H1 (cell line): Measurements from ENCODE around the gene SERTAD2. TPM values are rescaled to one million over a fixed set of nuclear protein-coding genes. Genes with fewer than 3 reads are reported as not detected.

ENCODE experiments used
- CTCF ChIA-PET: fragments of 300-600 bp; sonication (Branson Sonifier 250); formaldehyde crosslinking; loops from one replicate; lab custom pipeline; 2021; ENCODE audit not compliant: partially characterized antibody; lab: Charles Lee
- POLR2A ChIA-PET: fragments of 300-600 bp; sonication (Branson Sonifier 250); formaldehyde crosslinking; loops from one replicate; lab custom pipeline; 2021; ENCODE audit warnings: inconsistent platforms; ENCODE audit not compliant: partially characterized antibody; lab: Charles Lee
- DNase-seq, 2 experiments: peaks; one replicate each; pipeline versions ENCODE4 v3.0.0 to v3.0.0-alpha.2; 2010 to 2022; ENCODE audit warnings: low spot score in 2 of 2, low read depth in 1 of 2, mixed read lengths in 1 of 2
- FAIRE-seq: peaks from 2 replicates; lab custom pipeline; 2011; peaks lifted over from hg19 to GRCh38; lab: Jason Lieb, UNC
- H2AFZ ChIP-seq: 2 replicates; pipeline ENCODE4 v1.8.1; 2012; ENCODE audit warnings: low read length, inconsistent platforms
- H2AK5ac ChIP-seq: 2 replicates; pipeline ENCODE4 v1.6.1; 2013; ENCODE audit warnings: low read depth, low read length
- H2BK120ac ChIP-seq: replicated peaks from 2 replicates; pipeline ENCODE3; 2013; ENCODE audit warnings: low read depth, low read length, inconsistent platforms
- H2BK12ac ChIP-seq: 2 replicates; pipeline ENCODE4 v1.6.1; 2013; ENCODE audit warnings: low read depth, low read length
- H2BK15ac ChIP-seq: 2 replicates; pipeline ENCODE4 v1.6.1; 2013; ENCODE audit warnings: low read length
- H2BK20ac ChIP-seq: 2 replicates; pipeline ENCODE4 v1.6.1; 2013; ENCODE audit warnings: low read length
- H2BK5ac ChIP-seq: 2 replicates; pipeline ENCODE4 v1.6.1; 2013; ENCODE audit warnings: low read depth, low read length
- H3K14ac ChIP-seq: 2 replicates; pipeline ENCODE4 v1.6.1; 2013; ENCODE audit warnings: inconsistent platforms; ENCODE audit not compliant: insufficient read length
- H3K18ac ChIP-seq: 2 replicates; pipeline ENCODE4 v1.6.1; 2013; ENCODE audit warnings: low read length; ENCODE audit errors: extremely low read depth
- H3K23ac ChIP-seq: 2 replicates; pipeline ENCODE4 v1.6.1; 2013; ENCODE audit warnings: inconsistent platforms; ENCODE audit not compliant: insufficient read length
- H3K23me2 ChIP-seq: 2 replicates; pipeline ENCODE4 v1.6.1; 2013; ENCODE audit warnings: low read depth, low read length
- H3K27ac ChIP-seq: 2 replicates; pipeline ENCODE4 v1.6.1; 2011; ENCODE audit warnings: low read depth, low read length, inconsistent platforms
- H3K27me3 ChIP-seq, 4 experiments: replicated peaks in 1 of 4; 1 replicate in 1 of 4; 2 replicates in 3 of 4; pipeline versions ENCODE4 v1.6.1 to v1.8.1; 2011 to 2013; ENCODE audit warnings: low read length in 3 of 4, mild to moderate bottlenecking in 3 of 4, inconsistent platforms in 2 of 4, mixed read lengths in 2 of 4, moderate library complexity in 1 of 4; ENCODE audit not compliant: control insufficient read depth in 3 of 4, insufficient read depth in 3 of 4; ENCODE audit errors: extremely low read depth in 1 of 4
- H3K36me3 ChIP-seq, 4 experiments: 2 replicates each; pipeline versions ENCODE4 v1.6.1 to v1.8.1; 2011 to 2013; ENCODE audit warnings: mild to moderate bottlenecking in 4 of 4, low read length in 3 of 4, moderate library complexity in 2 of 4, control low read depth in 1 of 4, inconsistent platforms in 1 of 4; ENCODE audit not compliant: insufficient read depth in 4 of 4, control insufficient read depth in 2 of 4
- H3K4ac ChIP-seq: replicated peaks from 2 replicates; pipeline ENCODE3; 2013; ENCODE audit warnings: low read length, low read depth, mixed read lengths, inconsistent platforms; ENCODE audit not compliant: insufficient read length
- H3K4me1 ChIP-seq, 4 experiments: replicated peaks in 1 of 4; 1 replicate in 1 of 4; 2 replicates in 3 of 4; pipeline versions ENCODE4 v1.6.1 to v1.8.1; 2011 to 2013; ENCODE audit warnings: low read length in 3 of 4, inconsistent platforms in 2 of 4, mixed read lengths in 1 of 4; ENCODE audit not compliant: insufficient read depth in 4 of 4, control insufficient read depth in 3 of 4
- H3K4me2 ChIP-seq, 2 experiments: 2 replicates each; pipeline versions ENCODE4 v1.6.1 to v1.8.1; 2011 to 2013; ENCODE audit warnings: low read depth in 2 of 2, low read length in 2 of 2, control low read depth in 1 of 2, inconsistent platforms in 1 of 2, mild to moderate bottlenecking in 1 of 2; ENCODE audit not compliant: insufficient read depth in 1 of 2
- H3K4me3 ChIP-seq, 4 experiments: fragments of 200-600, 300-600 bp in 1 of 4; sonication (generic), shearing (Covaris generic), sonication (Bioruptor Twin) in 1 of 4; 2 replicates each; pipeline versions ENCODE4 v1.5.1 to v1.8.1; 2011 to 2016; ENCODE audit warnings: low read length in 4 of 4, low read depth in 3 of 4, control low read depth in 2 of 4, inconsistent platforms in 2 of 4, mild to moderate bottlenecking in 2 of 4, mixed read lengths in 1 of 4, moderate library complexity in 1 of 4; ENCODE audit not compliant: insufficient read depth in 2 of 4; ENCODE audit errors: extremely low read depth in 1 of 4
- H3K56ac ChIP-seq: replicated peaks from 2 replicates; pipeline ENCODE3; 2013; ENCODE audit warnings: low read depth, mild to moderate bottlenecking, mixed read lengths, low read length, inconsistent platforms; ENCODE audit not compliant: insufficient read length
- H3K79me1 ChIP-seq: 2 replicates; pipeline ENCODE4 v1.6.1; 2013; ENCODE audit warnings: low read depth, low read length, control low read depth
- H3K79me2 ChIP-seq, 2 experiments: 2 replicates each; pipeline versions ENCODE4 v1.6.1 to v1.8.1; 2012 to 2013; ENCODE audit warnings: low read length in 2 of 2, mild to moderate bottlenecking in 2 of 2, inconsistent platforms in 1 of 2; ENCODE audit not compliant: insufficient read depth in 2 of 2, control insufficient read depth in 1 of 2
- H3K9ac ChIP-seq, 4 experiments: replicated peaks in 1 of 4; 1 replicate in 1 of 4; 2 replicates in 3 of 4; pipeline versions ENCODE4 v1.6.1 to v1.8.1; 2011 to 2013; ENCODE audit warnings: low read depth in 3 of 4, low read length in 3 of 4, control low read depth in 2 of 4, mild to moderate bottlenecking in 2 of 4, moderate library complexity in 2 of 4, inconsistent platforms in 1 of 4; ENCODE audit errors: extremely low read depth in 1 of 4
- H3K9me3 ChIP-seq, 2 experiments: 2 replicates each; pipeline versions ENCODE4 v1.6.1 to v1.8.1; 2012 to 2013; ENCODE audit warnings: mild to moderate bottlenecking in 2 of 2, moderate library complexity in 2 of 2, control low read depth in 1 of 2, inconsistent platforms in 1 of 2, low read depth in 1 of 2, low read length in 1 of 2, mixed read lengths in 1 of 2; ENCODE audit not compliant: insufficient read depth in 2 of 2
- H4K20me1 ChIP-seq, 2 experiments: replicated peaks in 1 of 2; 2 replicates each; pipeline versions ENCODE3 to v1.8.1; 2011 to 2013; ENCODE audit warnings: inconsistent platforms in 2 of 2, low read length in 2 of 2, mild to moderate bottlenecking in 1 of 2; ENCODE audit not compliant: insufficient read depth in 2 of 2, control insufficient read depth in 1 of 2
- H4K5ac ChIP-seq: 2 replicates; pipeline ENCODE4 v1.6.1; 2013; ENCODE audit warnings: low read length, low read depth, mixed read lengths, inconsistent platforms; ENCODE audit not compliant: insufficient read length
- H4K8ac ChIP-seq: 2 replicates; pipeline ENCODE4 v1.8.0; 2013; ENCODE audit warnings: mild to moderate bottlenecking, moderate library complexity, low read length, inconsistent platforms; ENCODE audit not compliant: insufficient read depth; ENCODE audit errors: extremely low read depth
- H4K91ac ChIP-seq: replicated peaks from 2 replicates; pipeline ENCODE3; 2013; ENCODE audit warnings: low read length, mixed read lengths, inconsistent platforms; ENCODE audit not compliant: insufficient read length
- SAP30 ChIP-seq: fragments of 300-600 bp; sonication (generic); IDR thresholded peaks from 2 replicates; pipeline ENCODE4 v1.7.1; 2012; ENCODE audit warnings: low read length, moderate library complexity, mild to moderate bottlenecking, inconsistent platforms; ENCODE audit not compliant: insufficient read depth, insufficient replicate concordance
- WGBS, 2 experiments: shearing (Covaris generic) in 1 of 2; methylation state at CpG; one replicate each; pipeline versions ENCODE4 v1.1.6 to v1.1.7; 2013 to 2015; ENCODE audit warnings: low lambda C conversion rate in 2 of 2, mixed read lengths in 2 of 2, inconsistent platforms in 1 of 2, low coverage in 1 of 2, missing lambda C conversion rate in 1 of 2; ENCODE audit not compliant: insufficient replicate concordance in 2 of 2, insufficient coverage in 1 of 2, insufficient read length in 1 of 2; ENCODE audit errors: extremely low coverage in 1 of 2, missing lambda C conversion rate in 1 of 2; 5-methylcytosine and 5-hydroxymethylcytosine counted together
- polyA plus RNA-seq, 7 experiments: library from polyadenylated mRNA; depleted of rRNA in 3 of 7; stranded (reverse) in 5 of 7; unstranded in 2 of 7; fragments of >200 nt in 5 of 7; fragments of 200-250 nt in 2 of 7; gene quantifications; 1 replicate in 5 of 7; 2 replicates in 1 of 7; 4 replicates in 1 of 7; pipeline versions ENCODE4 v1.2.1 to v1.2.3, GENCODE V29; 2011 to 2013; ENCODE audit warnings: missing spikeins in 2 of 7, mixed read lengths in 2 of 7
- total RNA-seq: library from RNA; stranded (reverse); fragmentation: NEBNext Ultra II Directional; extraction: Animal tissue kit (Norgen Biotek cat#: 25700); gene quantifications from 2 replicates; pipeline ENCODE4 v1.2.1, GENCODE V29; 2021
- TF ChIP-seq, protein P1 (sequence below), 3 experiments: IDR thresholded peaks; 1 replicate in 2 of 3; 2 replicates in 1 of 3; pipeline versions ENCODE4 v1.5.1 to v1.6.1; 2011; ENCODE audit warnings: low read length in 3 of 3, mild to moderate bottlenecking in 3 of 3, inconsistent platforms in 2 of 3, low read depth in 1 of 3, moderate library complexity in 1 of 3; ENCODE audit not compliant: insufficient read depth in 1 of 3; ENCODE audit errors: control extremely low read depth in 1 of 3

The SERTAD2 gene
- total and polyA plus RNA-seq, 2 of the 8 experiments (the other 6 are each of a cell fraction or from before 2014, with no cell fraction given) = 2.9 to 4.5 TPM

- Histone ChIP-seq H3K27me3 (no peaks in the 10 kb centered on the region), H2BK12ac (no peak overlapping the region), H3K4me3 (no peak overlapping the region), H3K4ac (no peak overlapping the region), H3K4me1 (peaks cover 0 to 7% (median 0%) of the 10 kb centered on the region in 4 experiments; a peak in 1 of 7 replicates), H3K79me2 (no peaks in the 10 kb centered on the region), H2AFZ (no peak overlapping the region), H2BK5ac (no peak overlapping the region), H3K27ac (no peak overlapping the region), H2BK120ac (no peak overlapping the region), H3K18ac (no peak overlapping the region), H4K5ac (no peak overlapping the region), H3K79me1 (no peaks in the 10 kb centered on the region), H2BK20ac (no peak overlapping the region), H3K14ac (no peak overlapping the region), H3K4me2 (no peak overlapping the region)
- FAIRE-seq = no peak
- WGBS, 2 experiments = 70% methylated on average over 3 of the region's 5 CpGs; no CpG with 5 or more reads in 1 of the 2 experiments
- TF ChIP-seq, protein P1, sequence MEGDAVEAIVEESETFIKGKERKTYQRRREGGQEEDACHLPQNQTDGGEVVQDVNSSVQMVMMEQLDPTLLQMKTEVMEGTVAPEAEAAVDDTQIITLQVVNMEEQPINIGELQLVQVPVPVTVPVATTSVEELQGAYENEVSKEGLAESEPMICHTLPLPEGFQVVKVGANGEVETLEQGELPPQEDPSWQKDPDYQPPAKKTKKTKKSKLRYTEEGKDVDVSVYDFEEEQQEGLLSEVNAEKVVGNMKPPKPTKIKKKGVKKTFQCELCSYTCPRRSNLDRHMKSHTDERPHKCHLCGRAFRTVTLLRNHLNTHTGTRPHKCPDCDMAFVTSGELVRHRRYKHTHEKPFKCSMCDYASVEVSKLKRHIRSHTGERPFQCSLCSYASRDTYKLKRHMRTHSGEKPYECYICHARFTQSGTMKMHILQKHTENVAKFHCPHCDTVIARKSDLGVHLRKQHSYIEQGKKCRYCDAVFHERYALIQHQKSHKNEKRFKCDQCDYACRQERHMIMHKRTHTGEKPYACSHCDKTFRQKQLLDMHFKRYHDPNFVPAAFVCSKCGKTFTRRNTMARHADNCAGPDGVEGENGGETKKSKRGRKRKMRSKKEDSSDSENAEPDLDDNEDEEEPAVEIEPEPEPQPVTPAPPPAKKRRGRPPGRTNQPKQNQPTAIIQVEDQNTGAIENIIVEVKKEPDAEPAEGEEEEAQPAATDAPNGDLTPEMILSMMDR (IDR thresholded peaks at IDR 0.05; ENCODE audit: control extremely low read depth in 1 of 3, insufficient read depth in 1 of 3, low read depth in 1 of 3, low read length in 3 of 3) = peak in 1 of 3 experiments; percentile 0; a peak in 1 of 4 replicates
- no peak for TF ChIP-seq SAP30
- TF ChIP-seq, all 59 proteins: peak for 1
- CTCF ChIA-PET = interaction anchor here (0.7 to 1.2 kb wide), 2 partner anchors 8 to 45 kb away, joined by 3 to 6 read pairs; no protein-coding TSS in a partner anchor
- no peak overlapping the region for H3K9ac ChIP-seq
- H3K9me3 ChIP-seq = no peaks in the 10 kb centered on the region
- no peaks in the 10 kb centered on the region for H3K36me3 ChIP-seq
- no peak for DNase-seq
- H3K56ac ChIP-seq = no peak overlapping the region
- no peak overlapping the region for H3K23ac ChIP-seq
- H4K8ac ChIP-seq = no peak overlapping the region
- H4K91ac ChIP-seq = no peak overlapping the region
- POLR2A ChIA-PET = no interaction called here
- H4K20me1 ChIP-seq = no peaks in the 10 kb centered on the region
- H2AK5ac ChIP-seq = no peak overlapping the region
- no peaks in the 10 kb centered on the region for H3K23me2 ChIP-seq
- H2BK15ac ChIP-seq = no peak overlapping the region
Measured at GRCh38 chr2:64700133-64700809, 46.6 kb upstream of the SERTAD2 start.
